ENCODE measurements around the gene NLRP10.
"Not testable (repeated sequence)": the region's sequence is repeated elsewhere in the genome, so short reads cannot be mapped to it uniquely, and the experiment has no call there.

- not testable (repeated sequence) for TF ChIP-seq CTCF (IDR thresholded peaks at IDR 0.05; ENCODE audit: borderline replicate concordance, extremely low read depth, low read length, poor library complexity, severe bottlenecking); EZH2 (IDR thresholded peaks at IDR 0.05; ENCODE audit: borderline replicate concordance, low read depth, low read length, severe bottlenecking)
Observed at GRCh38 chr11:7987560-7987883, 22.3 kb upstream of the NLRP10 start.
